ENCODE measurements around the gene MS4A14.
A peak's percentile ranks its signal among the peaks of the same experiment; 100 is the strongest.
"Not testable (repeated sequence)": the region's sequence is repeated elsewhere in the genome, so short reads cannot be mapped to it uniquely, and the experiment has no call there.

Gene MS4A14

GRCh38 chr11:60389279-60389910 is 6.9 kb upstream of the MS4A14 start:
- DNase-seq: peak; percentile 19

- DNase-seq: no peak
These were observed 5.8 kb upstream of the MS4A14 start for GRCh38 chr11:60390419-60390818.

- DNase-seq: no peak
These were observed 3.9 kb upstream of the MS4A14 start for GRCh38 chr11:60392361-60392760.

GRCh38 chr11:60393016-60393415 is 3.2 kb upstream of the MS4A14 start:
- no peak for DNase-seq

GRCh38 chr11:60394666-60395380 is 1.4 kb upstream of the MS4A14 start:
- no peak for DNase-seq

- no peak for DNase-seq
These were observed 540 bp downstream of the MS4A14 start for GRCh38 chr11:60396799-60397198.

GRCh38 chr11:60420015-60420414 is 23.8 kb downstream of the MS4A14 start:
- no peak for DNase-seq

- no peak for DNase-seq
These were observed 26.4 kb downstream of the MS4A14 start for GRCh38 chr11:60422609-60423008.

GRCh38 chr11:60428517-60428916 is 32.3 kb downstream of the MS4A14 start:
- no peak for DNase-seq

- DNase-seq: no peak
These were observed 33.0 kb downstream of the MS4A14 start, which contains the start of gene MS4A5 for GRCh38 chr11:60429272-60429671. TSS of gene MS4A5 (plus strand) at chr11:60429572. CDS start at chr11:60429675, 103 bp downstream.

- DNase-seq: no peak
These were observed 35.0 kb downstream of the MS4A14 start for GRCh38 chr11:60431251-60431650.

GRCh38 chr11:60433401-60433800 is 37.1 kb downstream of the MS4A14 start:
- no peak for DNase-seq

GRCh38 chr11:60447070-60447469 is 50.8 kb downstream of the MS4A14 start:
- no peak for DNase-seq

- no peak for DNase-seq
These were observed 51.6 kb downstream of the MS4A14 start for GRCh38 chr11:60447846-60448245.

GRCh38 chr11:60451185-60451584 is 54.9 kb downstream of the MS4A14 start:
- DNase-seq: not testable (repeated sequence)

- DNase-seq: no peak
These were observed 58.0 kb downstream of the MS4A14 start for GRCh38 chr11:60454212-60454611.

- peak; percentile 36 for DNase-seq
These were observed 59.3 kb downstream of the MS4A14 start, which contains the start of gene MS4A1 for GRCh38 chr11:60455531-60456042. TSS of gene MS4A1 (plus strand) at chr11:60455847. CDS start at chr11:60462375, 6,528 bp downstream.

- no peak for DNase-seq
These were observed 61.3 kb downstream of the MS4A14 start for GRCh38 chr11:60457576-60457975.

- no peak for DNase-seq
These were observed 63.1 kb downstream of the MS4A14 start for GRCh38 chr11:60459345-60459744.
